Osteoblast (primary cell): ENCODE measurements around the gene COL9A2. TPM values are rescaled to one million over a fixed set of nuclear protein-coding genes. Genes with fewer than 3 reads are reported as not detected.
"Not testable (repeated sequence)": the region's sequence is repeated elsewhere in the genome, so short reads cannot be mapped to it uniquely, and the experiment has no call there.

Source experiments
- DNase-seq: peaks from one replicate; pipeline ENCODE4 v3.0.0; 2011; ENCODE audit warnings: low spot score, mixed read lengths; ENCODE audit not compliant: insufficient read length; ENCODE audit errors: missing footprints
- H2AFZ ChIP-seq: 2 replicates; pipeline ENCODE4 v1.6.0; 2011; ENCODE audit warnings: mild to moderate bottlenecking, low read length
- H3K27ac ChIP-seq: 2 replicates; pipeline ENCODE4 v1.5.1; 2011; ENCODE audit warnings: mild to moderate bottlenecking, low read depth, low read length, moderate library complexity
- H3K27me3 ChIP-seq: 2 replicates; pipeline ENCODE4 v1.6.0; 2012; ENCODE audit warnings: mild to moderate bottlenecking, control low read depth, inconsistent platforms, low read length, moderate library complexity; ENCODE audit not compliant: insufficient read depth
- H3K36me3 ChIP-seq: 2 replicates; pipeline ENCODE4 v1.5.1; 2011; ENCODE audit warnings: mild to moderate bottlenecking, low read length, control low read depth, moderate library complexity; ENCODE audit not compliant: insufficient read depth
- H3K4me1 ChIP-seq: 2 replicates; pipeline ENCODE4 v1.5.1; 2011; ENCODE audit warnings: mild to moderate bottlenecking, low read length, control low read depth, moderate library complexity; ENCODE audit not compliant: insufficient read depth
- H3K4me2 ChIP-seq: 2 replicates; pipeline ENCODE4 v1.6.0; 2011; ENCODE audit warnings: mild to moderate bottlenecking, low read length; ENCODE audit not compliant: insufficient read depth
- H3K4me3 ChIP-seq: fragments of 200-600 bp; sonication (generic); 3 replicates; pipeline ENCODE4 v1.5.1; 2012; ENCODE audit warnings: mild to moderate bottlenecking, low read length, inconsistent platforms; ENCODE audit not compliant: insufficient read depth
- H3K79me2 ChIP-seq: 2 replicates; pipeline ENCODE4 v1.6.0; 2012; ENCODE audit warnings: mild to moderate bottlenecking, low read length, control low read depth, inconsistent platforms; ENCODE audit not compliant: insufficient read depth
- H3K9me3 ChIP-seq: 2 replicates; pipeline ENCODE4 v1.5.1; 2011; ENCODE audit warnings: low read depth, low read length, control low read depth
- H4K20me1 ChIP-seq: 2 replicates; pipeline ENCODE4 v1.6.0; 2012; ENCODE audit warnings: mild to moderate bottlenecking, low read length, control low read depth; ENCODE audit not compliant: insufficient read depth
- total RNA-seq: library from RNA; depleted of rRNA; stranded (reverse); fragments of >200 nt; gene quantifications from 2 replicates; pipeline ENCODE4 v1.2.3, GENCODE V29; 2012
- TF ChIP-seq, protein P1 (sequence below): IDR thresholded peaks from 2 replicates; pipeline ENCODE4 v1.5.1; 2011; ENCODE audit warnings: mild to moderate bottlenecking, low read depth, low read length, moderate library complexity; ENCODE audit errors: extremely low read depth

The COL9A2 gene
- total RNA-seq, 1 donor = 0.36 TPM

DNA sequence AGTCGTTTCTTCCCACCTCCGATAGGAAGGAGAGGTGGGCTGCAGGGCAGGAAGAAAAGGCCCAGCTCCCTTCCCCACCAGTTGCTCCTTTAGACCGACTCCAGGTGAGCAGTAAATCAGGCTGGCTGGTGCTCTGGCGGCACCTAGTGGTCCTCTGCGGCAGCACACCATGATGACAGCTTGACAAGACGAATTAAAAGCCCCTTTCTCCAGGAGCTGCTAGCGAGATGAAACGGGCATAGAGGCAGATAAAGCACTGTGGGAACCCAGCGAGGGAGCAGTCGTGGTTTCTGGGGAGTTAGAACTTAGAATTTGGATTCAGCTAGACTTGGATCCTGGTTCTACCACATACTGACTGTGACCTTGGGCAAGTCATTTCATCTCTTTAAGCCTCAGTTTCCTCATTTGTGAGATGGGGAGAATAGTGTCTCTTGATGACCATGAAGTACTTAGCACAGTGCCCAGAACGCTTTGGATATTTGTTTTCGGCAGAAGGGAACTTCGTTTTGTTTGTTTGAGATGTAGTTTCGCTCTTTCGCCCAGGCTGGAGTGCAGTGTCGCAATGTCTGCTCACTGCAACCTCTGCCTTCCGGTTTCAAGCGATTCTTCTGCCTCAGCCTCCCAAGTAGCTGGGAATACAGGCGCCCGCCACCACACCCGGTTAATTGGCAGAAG, 21.8 kb upstream of the COL9A2 start:
- TF ChIP-seq, protein P1, sequence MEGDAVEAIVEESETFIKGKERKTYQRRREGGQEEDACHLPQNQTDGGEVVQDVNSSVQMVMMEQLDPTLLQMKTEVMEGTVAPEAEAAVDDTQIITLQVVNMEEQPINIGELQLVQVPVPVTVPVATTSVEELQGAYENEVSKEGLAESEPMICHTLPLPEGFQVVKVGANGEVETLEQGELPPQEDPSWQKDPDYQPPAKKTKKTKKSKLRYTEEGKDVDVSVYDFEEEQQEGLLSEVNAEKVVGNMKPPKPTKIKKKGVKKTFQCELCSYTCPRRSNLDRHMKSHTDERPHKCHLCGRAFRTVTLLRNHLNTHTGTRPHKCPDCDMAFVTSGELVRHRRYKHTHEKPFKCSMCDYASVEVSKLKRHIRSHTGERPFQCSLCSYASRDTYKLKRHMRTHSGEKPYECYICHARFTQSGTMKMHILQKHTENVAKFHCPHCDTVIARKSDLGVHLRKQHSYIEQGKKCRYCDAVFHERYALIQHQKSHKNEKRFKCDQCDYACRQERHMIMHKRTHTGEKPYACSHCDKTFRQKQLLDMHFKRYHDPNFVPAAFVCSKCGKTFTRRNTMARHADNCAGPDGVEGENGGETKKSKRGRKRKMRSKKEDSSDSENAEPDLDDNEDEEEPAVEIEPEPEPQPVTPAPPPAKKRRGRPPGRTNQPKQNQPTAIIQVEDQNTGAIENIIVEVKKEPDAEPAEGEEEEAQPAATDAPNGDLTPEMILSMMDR = peak; percentile 100
- Histone ChIP-seq H3K9me3 (no peaks in the 10 kb centered on the region), H3K79me2 (no peaks in the 10 kb centered on the region), H3K4me1 (no peaks in the 10 kb centered on the region), H3K27me3 (peaks cover 4% of the 10 kb centered on the region), H3K4me3 (peak overlapping the region; percentile 34), H2AFZ (peak overlapping the region; percentile 39), H3K4me2 (peak overlapping the region; percentile 79), H3K36me3 (no peaks in the 10 kb centered on the region), H3K27ac (no peak overlapping the region), H4K20me1 (no peaks in the 10 kb centered on the region)
- peak; percentile 83 for DNase-seq

DNA sequence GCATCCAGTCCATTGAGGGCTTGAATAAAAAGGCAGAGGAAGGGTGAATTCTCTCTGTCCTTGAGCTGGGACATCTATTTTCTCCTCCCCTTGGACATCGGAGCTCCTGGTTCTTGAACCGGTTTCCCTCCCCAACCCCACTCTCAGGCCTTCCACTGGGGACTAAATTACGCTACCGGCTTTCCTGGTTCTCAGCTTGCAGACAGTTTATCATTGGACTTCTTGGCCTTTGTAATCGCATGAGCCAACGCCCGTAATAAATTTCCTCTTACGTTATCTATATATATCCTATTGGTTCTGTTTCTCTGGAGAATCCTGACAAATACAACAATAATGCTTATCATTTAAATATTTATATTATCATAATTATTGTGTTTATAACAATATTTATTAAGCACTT, 20.4 kb upstream of the COL9A2 start:
- H3K27ac ChIP-seq = no peak overlapping the region
- no peak for DNase-seq
- H3K4me1 ChIP-seq = no peaks in the 10 kb centered on the region
- no peak overlapping the region for H2AFZ ChIP-seq
- TF ChIP-seq, protein P1 = no peak
- no peaks in the 10 kb centered on the region for H3K79me2 ChIP-seq
- H3K36me3 ChIP-seq = no peaks in the 10 kb centered on the region
- H3K9me3 ChIP-seq = no peaks in the 10 kb centered on the region
- no peaks in the 10 kb centered on the region for H4K20me1 ChIP-seq
- no peak overlapping the region for H3K4me3 ChIP-seq
- peaks cover 4% of the 10 kb centered on the region for H3K27me3 ChIP-seq
- H3K4me2 ChIP-seq = no peak overlapping the region

DNA sequence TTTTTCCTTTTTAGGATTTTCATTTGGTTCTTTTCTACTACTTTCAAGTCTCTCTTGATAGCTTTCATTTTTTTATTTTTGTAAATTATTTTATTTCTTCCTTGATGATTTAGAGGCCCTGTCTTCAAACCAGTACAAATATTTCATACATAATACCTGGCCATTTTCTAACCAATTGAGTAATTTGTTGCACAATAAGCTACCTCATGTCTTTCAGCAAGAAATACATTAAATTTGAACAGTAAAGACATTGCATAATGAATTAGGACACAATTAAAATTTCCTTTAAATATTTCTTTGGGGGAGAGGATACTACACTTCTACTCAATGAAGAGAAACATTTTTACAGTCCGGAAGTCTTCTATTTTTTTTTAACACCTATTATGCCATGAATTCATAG, 15.6 kb upstream of the COL9A2 start:
- Histone ChIP-seq H3K36me3 (no peaks in the 10 kb centered on the region), H3K4me3 (no peak overlapping the region), H2AFZ (no peak overlapping the region), H3K79me2 (no peaks in the 10 kb centered on the region), H3K9me3 (no peaks in the 10 kb centered on the region), H3K4me1 (no peaks in the 10 kb centered on the region), H4K20me1 (no peaks in the 10 kb centered on the region), H3K4me2 (no peak overlapping the region), H3K27me3 (peaks cover 3% of the 10 kb centered on the region), H3K27ac (no peak overlapping the region)
- TF ChIP-seq, protein P1 = no peak
- no peak for DNase-seq

DNA sequence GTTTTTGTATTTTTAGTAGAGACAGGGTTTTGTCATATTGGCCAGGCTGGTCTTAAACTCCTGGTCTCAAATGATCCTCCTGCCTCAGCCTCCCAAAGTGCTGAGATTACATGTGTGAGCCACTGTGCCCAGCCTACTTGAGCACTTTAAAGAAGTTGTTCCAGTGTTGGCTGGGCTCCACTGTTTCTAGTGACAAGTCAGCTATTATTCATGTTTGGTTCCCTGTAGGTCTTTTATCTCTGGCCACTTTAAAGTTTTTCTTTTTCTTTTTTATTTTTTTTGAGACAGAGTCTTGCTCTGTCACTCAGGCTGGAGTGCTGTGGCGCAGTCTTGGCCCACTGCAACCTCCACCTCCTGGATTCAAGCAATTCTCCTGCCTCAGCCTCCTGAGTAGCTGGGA, 14.3 kb upstream of the COL9A2 start:
- H3K9me3 ChIP-seq, H3K36me3 ChIP-seq, H3K4me3 ChIP-seq, H4K20me1 ChIP-seq, H3K27ac ChIP-seq, H3K79me2 ChIP-seq, DNase-seq, H3K4me1 ChIP-seq, H2AFZ ChIP-seq, H3K4me2 ChIP-seq, H3K27me3 ChIP-seq: not testable (repeated sequence)
